T follicular helper cell (primary cell): ENCODE results near the gene TCF7L1.
A peak's percentile ranks its signal among the peaks of the same experiment; 100 is the strongest.

Experiments used
- DNase-seq: peaks from one replicate; pipeline ENCODE4 v3.0.0-alpha.2; 2020; ENCODE audit warnings: low read depth

Gene TCF7L1

GRCh38 chr2:85254540-85255300 lies 121.5 kb downstream of the TCF7L1 start:
- DNase-seq = no peak

- DNase-seq = no peak
Observed at GRCh38 chr2:85255456-85255812, 122.2 kb downstream of the TCF7L1 start.

GRCh38 chr2:85255813-85256594 lies 122.8 kb downstream of the TCF7L1 start:
- no peak for DNase-seq

- DNase-seq = no peak
Observed at GRCh38 chr2:85257359-85257969, 124.3 kb downstream of the TCF7L1 start.

- no peak for DNase-seq
Observed at GRCh38 chr2:85257970-85258605, 124.9 kb downstream of the TCF7L1 start.

- no peak for DNase-seq
Observed at GRCh38 chr2:85259101-85259590, 126.0 kb downstream of the TCF7L1 start.

GRCh38 chr2:85259879-85260278 lies 126.7 kb downstream of the TCF7L1 start:
- DNase-seq = no peak

GRCh38 chr2:85263591-85263990 lies 130.4 kb downstream of the TCF7L1 start:
- no peak for DNase-seq

- no peak for DNase-seq
Observed at GRCh38 chr2:85264471-85264870, 131.3 kb downstream of the TCF7L1 start.

GRCh38 chr2:85265304-85265703 lies 132.1 kb downstream of the TCF7L1 start:
- DNase-seq = no peak

GRCh38 chr2:85266146-85267041 lies 133.2 kb downstream of the TCF7L1 start:
- peak; percentile 48 for DNase-seq

GRCh38 chr2:85269959-85270358 lies 136.8 kb downstream of the TCF7L1 start:
- no peak for DNase-seq

GRCh38 chr2:85272357-85272756 lies 139.2 kb downstream of the TCF7L1 start:
- no peak for DNase-seq

GRCh38 chr2:85273738-85274731 lies 140.8 kb downstream of the TCF7L1 start:
- no peak for DNase-seq

- DNase-seq = no peak
Observed at GRCh38 chr2:85275984-85276540, 142.9 kb downstream of the TCF7L1 start.

- DNase-seq = no peak
Observed at GRCh38 chr2:85276571-85277118, 143.5 kb downstream of the TCF7L1 start.

- DNase-seq = no peak
Observed at GRCh38 chr2:85277416-85278158, 144.4 kb downstream of the TCF7L1 start.

GRCh38 chr2:85278361-85278760 lies 145.2 kb downstream of the TCF7L1 start:
- no peak for DNase-seq

GRCh38 chr2:85281553-85281952 lies 148.4 kb downstream of the TCF7L1 start:
- DNase-seq = no peak
